ENCODE data around the gene PARD3B.

PARD3B gene

DNA sequence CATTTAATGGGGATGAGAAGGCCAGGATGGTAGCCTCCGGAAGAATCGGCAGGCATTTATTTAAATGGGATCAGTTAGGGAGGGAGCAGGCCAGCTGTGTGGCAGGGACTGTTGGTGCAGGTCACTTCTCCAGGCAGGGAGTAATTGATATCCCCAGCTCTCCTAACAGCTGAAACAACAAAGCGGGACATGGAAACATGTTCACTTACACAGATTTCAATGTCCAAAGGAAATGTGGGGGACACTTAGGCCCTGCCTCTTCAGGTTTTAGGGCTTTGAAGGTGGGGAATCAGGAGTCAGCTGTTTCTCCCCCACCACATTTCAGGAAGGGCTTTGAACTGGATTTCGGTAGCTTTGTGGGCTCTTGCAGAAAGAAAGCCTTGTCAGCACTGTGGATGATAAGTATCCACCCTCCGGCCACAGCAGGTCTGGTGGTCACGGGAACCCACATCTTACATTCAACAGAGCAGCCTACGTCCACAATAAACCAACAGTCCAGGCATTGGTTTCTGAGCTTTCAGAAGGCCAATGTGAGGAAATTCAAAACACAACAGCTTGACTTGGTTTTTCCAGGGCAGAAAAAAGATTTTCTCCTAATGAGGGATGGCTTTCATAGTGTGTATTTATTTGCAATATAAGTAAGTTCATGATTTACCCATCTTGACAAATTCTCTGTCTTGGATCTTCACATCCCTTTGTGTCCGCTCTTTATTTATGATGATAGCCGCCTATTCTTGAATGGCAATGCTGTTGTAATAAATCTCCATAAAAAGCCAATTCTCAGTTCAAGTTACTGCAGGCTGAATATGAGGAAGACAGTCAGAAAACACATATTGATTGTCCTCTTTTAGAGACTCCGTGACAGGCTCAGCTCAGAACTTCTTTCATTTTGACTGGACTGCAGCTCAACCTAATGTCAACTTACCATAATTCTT, 1040.4 kb downstream of the PARD3B start:
- TF ChIP-seq GATA3 (IDR thresholded peaks at IDR 0.05; ENCODE audit: low read depth, low read length), result no peak
- no peak for TF ChIP-seq GATA2 (IDR thresholded peaks at IDR 0.05; ENCODE audit: low read depth, low read length)

DNA sequence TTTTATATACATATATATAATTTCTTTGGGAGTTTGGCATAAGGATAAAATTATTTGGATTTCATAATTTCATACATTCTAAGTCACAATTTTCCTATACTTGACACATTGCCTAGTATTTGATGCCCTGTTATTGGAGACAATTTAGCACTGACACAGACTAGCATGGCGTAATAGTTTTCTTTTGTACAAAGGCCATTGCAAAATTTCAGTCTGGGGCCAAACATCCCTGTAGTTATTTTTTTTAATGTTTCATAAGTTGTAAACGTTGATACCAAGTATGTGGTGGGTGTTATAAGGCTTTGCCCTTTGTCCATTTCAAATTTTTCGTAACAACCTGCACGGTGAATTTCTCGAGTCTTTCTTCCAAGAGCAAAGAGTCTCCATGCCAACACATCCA, 1041.4 kb downstream of the PARD3B start:
- TF ChIP-seq GATA2 (IDR thresholded peaks at IDR 0.05; ENCODE audit: low read depth, low read length), result no peak
- TF ChIP-seq GATA3 (IDR thresholded peaks at IDR 0.05; ENCODE audit: low read depth, low read length), result no peak

- TF ChIP-seq GATA3 (IDR thresholded peaks at IDR 0.05; ENCODE audit: low read depth, low read length) (no peak), GATA2 (IDR thresholded peaks at IDR 0.05; ENCODE audit: low read depth, low read length) (no peak)
Measured at GRCh38 chr2:205589479-205589878, 1044.2 kb downstream of the PARD3B start.

DNA sequence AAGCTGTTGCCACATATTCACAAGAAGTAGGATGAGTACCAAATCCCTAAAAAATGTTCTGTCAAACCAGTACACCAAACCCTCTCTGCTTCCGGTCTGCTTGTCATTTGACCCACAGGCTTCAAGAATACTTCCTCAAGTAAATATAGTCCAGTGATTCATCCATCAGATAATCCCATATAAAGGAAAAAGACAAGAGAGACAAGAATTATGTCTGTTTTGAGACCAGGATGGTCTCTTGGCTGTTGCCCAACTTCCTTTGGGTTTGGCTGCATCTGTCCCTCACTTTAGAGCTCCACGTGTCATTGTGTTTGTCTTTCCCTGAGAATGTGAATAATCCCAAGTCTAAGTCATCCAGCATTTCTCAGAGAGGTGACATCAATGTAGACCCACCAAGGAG, 1045.5 kb downstream of the PARD3B start:
- TF ChIP-seq GATA2 (IDR thresholded peaks at IDR 0.05; ENCODE audit: low read depth, low read length) (no peak), GATA3 (IDR thresholded peaks at IDR 0.05; ENCODE audit: low read depth, low read length) (no peak)

- no peak for TF ChIP-seq GATA2 (IDR thresholded peaks at IDR 0.05; ENCODE audit: low read depth, low read length)
- no peak for TF ChIP-seq GATA3 (IDR thresholded peaks at IDR 0.05; ENCODE audit: low read depth, low read length)
Measured at GRCh38 chr2:205593891-205594290, 1048.6 kb downstream of the PARD3B start.

- TF ChIP-seq GATA3 (IDR thresholded peaks at IDR 0.05; ENCODE audit: low read depth, low read length) (no peak), GATA2 (IDR thresholded peaks at IDR 0.05; ENCODE audit: low read depth, low read length) (no peak)
Measured at GRCh38 chr2:205596581-205596980, 1051.3 kb downstream of the PARD3B start.

DNA sequence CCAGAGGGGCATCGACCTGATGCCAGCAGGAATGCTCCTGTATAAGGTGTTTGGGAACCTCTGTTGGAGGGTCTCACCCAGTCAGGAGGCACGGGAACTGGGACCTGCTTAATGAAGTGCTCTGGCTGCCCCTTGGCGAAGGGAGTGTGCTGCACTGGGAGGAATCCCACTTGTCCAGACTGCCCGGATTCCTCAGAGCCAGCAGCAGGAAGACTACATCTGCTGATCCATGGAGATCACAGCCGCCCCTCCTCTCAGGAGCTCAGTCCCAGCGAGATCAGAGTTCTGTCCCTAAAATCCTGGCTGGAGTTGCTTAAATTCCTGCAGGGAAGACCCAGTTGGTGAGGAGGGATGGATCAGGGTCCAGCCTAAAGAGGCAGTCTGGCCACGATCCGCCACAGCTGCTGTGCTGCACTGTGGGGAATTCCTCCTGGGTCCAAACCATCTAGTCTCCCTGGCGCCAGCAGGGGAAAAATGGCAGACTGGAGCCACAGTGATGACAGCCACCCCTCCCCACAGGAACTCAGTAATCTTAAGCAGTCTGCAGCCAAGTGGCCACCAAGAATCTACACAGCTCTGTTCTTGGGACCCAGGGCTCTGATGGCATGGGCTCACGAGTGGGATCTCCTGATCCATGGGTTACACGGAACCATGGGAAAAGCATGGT, 1060.5 kb downstream of the PARD3B start:
- TF ChIP-seq GATA2 (IDR thresholded peaks at IDR 0.05; ENCODE audit: low read depth, low read length), result no peak
- no peak for TF ChIP-seq GATA3 (IDR thresholded peaks at IDR 0.05; ENCODE audit: low read depth, low read length)

DNA sequence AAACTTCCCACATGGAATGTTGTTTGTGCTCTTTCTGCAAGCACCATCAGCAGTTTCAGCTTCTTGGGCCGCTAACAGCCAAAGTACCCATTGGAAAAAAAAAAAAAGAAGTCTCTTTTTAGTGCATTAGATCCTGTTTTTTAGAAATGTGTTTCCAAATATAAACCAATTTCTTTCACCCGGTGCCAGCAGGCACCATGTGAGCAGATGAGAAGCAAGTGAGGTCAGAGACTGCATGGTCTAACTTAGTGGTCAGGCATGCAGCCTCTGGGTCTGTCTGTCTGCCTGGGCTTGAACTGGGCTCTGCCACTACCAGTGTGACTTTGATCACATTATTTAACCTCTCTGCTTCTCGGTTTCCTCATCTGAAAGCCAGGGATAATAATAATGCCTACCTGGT, 1061.9 kb downstream of the PARD3B start:
- no peak for TF ChIP-seq GATA2 (IDR thresholded peaks at IDR 0.05; ENCODE audit: low read depth, low read length)
- TF ChIP-seq GATA3 (IDR thresholded peaks at IDR 0.05; ENCODE audit: low read depth, low read length), result no peak

GRCh38 chr2:205609113-205609512, 1063.8 kb downstream of the PARD3B start:
- TF ChIP-seq GATA2 (IDR thresholded peaks at IDR 0.05; ENCODE audit: low read depth, low read length), result no peak
- TF ChIP-seq GATA3 (IDR thresholded peaks at IDR 0.05; ENCODE audit: low read depth, low read length), result no peak

DNA sequence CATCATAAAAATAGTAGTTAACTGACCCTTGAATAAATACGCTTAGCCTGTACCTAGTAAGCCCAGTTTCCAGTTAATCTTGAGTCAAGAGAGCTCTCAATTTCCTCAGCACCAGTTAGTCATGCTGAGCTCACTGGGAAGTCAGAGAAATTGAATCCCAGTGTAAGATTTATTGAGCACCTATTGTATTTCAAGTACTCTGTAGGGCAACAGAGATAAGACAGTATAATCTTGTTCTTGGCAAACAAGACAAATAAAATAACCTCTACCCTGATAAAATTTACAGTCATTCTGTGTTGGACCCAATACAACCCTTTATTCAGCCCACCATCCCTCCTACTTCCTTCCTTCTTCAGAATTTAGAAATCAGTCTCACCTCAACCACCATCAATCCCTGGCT, 1065.2 kb downstream of the PARD3B start:
- TF ChIP-seq GATA2 (IDR thresholded peaks at IDR 0.05; ENCODE audit: low read depth, low read length) (no peak), GATA3 (IDR thresholded peaks at IDR 0.05; ENCODE audit: low read depth, low read length) (no peak)

DNA sequence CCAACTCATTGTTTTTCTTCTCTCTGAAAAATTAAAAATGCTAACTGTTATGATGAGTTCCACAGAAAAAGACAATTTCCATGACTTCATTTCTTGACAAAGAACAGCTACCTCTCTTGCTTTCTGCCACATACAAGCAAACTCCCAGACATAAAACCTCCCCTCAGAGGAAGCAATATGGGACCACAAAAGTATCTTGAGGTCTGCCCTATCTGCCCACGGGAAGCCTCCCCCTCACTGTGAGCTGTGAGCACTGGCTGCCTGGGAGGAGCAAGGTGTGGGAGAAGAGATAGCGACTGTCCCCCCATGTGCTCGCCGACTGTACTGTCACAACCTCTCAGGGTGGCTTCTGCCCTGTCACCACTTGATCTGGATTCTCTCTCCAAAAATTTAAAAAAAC, 1067.4 kb downstream of the PARD3B start:
- no peak for TF ChIP-seq GATA3 (IDR thresholded peaks at IDR 0.05; ENCODE audit: low read depth, low read length)
- no peak for TF ChIP-seq GATA2 (IDR thresholded peaks at IDR 0.05; ENCODE audit: low read depth, low read length)

DNA sequence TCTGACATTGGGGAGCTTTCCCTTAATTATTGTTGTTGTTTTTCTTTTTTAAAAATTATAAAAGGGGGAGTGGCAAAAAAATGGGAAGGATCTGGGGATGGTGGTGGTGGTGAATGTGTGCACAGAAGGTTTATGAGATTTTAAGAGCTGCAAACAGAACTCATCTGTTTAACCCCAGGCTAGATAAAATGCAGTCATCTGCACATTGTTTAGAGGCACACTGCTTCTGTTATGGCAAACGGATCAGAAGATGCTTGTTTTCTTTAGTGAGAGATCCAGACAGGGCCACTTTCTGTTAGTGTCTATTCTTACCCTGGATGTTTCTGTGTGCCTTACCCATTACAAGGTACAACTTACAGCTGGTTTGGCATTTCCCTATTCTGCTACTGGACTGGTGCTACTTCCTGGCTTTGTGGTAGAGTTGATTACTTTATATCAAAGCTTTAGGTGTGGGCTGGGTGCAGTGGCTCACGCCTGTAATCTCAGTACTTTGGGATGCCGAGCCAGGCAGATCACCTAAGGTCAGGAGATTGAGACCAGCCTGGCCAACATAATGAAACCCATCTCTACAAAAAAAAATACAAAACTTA, 1068.8 kb downstream of the PARD3B start:
- TF ChIP-seq GATA3 (IDR thresholded peaks at IDR 0.05; ENCODE audit: low read depth, low read length) (no peak), GATA2 (IDR thresholded peaks at IDR 0.05; ENCODE audit: low read depth, low read length) (no peak)

- no peak for TF ChIP-seq GATA2 (IDR thresholded peaks at IDR 0.05; ENCODE audit: low read depth, low read length)
- TF ChIP-seq GATA3 (IDR thresholded peaks at IDR 0.05; ENCODE audit: low read depth, low read length), result no peak
Measured at GRCh38 chr2:205614965-205615364, 1069.7 kb downstream of the PARD3B start.

- TF ChIP-seq GATA2 (IDR thresholded peaks at IDR 0.05; ENCODE audit: low read depth, low read length) (no peak), GATA3 (IDR thresholded peaks at IDR 0.05; ENCODE audit: low read depth, low read length) (no peak)
Measured at GRCh38 chr2:205617905-205618304, 1072.6 kb downstream of the PARD3B start.

All from SH-SY5Y (cell line).